GM18858 (cell line): ENCODE measurements around the gene TNK1.

Experiments
- ATAC-seq: cut with Tn5 transposase; IDR thresholded peaks from one replicate; pipeline ENCODE4 v1.9.1; 2021; ENCODE audit not compliant: unreplicated experiment

Gene TNK1

GRCh38 chr17:7408863-7409262 is 28.0 kb downstream of the TNK1 start:
- ATAC-seq, result no peak

- ATAC-seq, result no peak
Measured at GRCh38 chr17:7409716-7410115, 28.8 kb downstream of the TNK1 start.

GRCh38 chr17:7410634-7411426 is 29.9 kb downstream of the TNK1 start:
- ATAC-seq, result no peak

GRCh38 chr17:7411427-7411750 is 30.5 kb downstream of the TNK1 start:
- ATAC-seq, result no peak

- ATAC-seq, result no peak
Measured at GRCh38 chr17:7413346-7413985, 32.6 kb downstream of the TNK1 start.

GRCh38 chr17:7414837-7415236 is 33.9 kb downstream of the TNK1 start:
- no peak for ATAC-seq

- ATAC-seq, result no peak
Measured at GRCh38 chr17:7415784-7416183, 34.9 kb downstream of the TNK1 start.

- no peak for ATAC-seq
Measured at GRCh38 chr17:7416323-7416722, 35.4 kb downstream of the TNK1 start.

- no peak for ATAC-seq
Measured at GRCh38 chr17:7417056-7417655, 36.3 kb downstream of the TNK1 start.

- ATAC-seq, result no peak
Measured at GRCh38 chr17:7418472-7419152, 37.7 kb downstream of the TNK1 start.

- ATAC-seq, result no peak
Measured at GRCh38 chr17:7419819-7420610, 39.1 kb downstream of the TNK1 start, which contains the start of gene SPEM1. Gene SPEM1 (plus strand): TSS chr17:7420324. CDS start chr17:7420385, 61 bp downstream.

- ATAC-seq, result no peak
Measured at GRCh38 chr17:7421186-7421585, 40.3 kb downstream of the TNK1 start.

- no peak for ATAC-seq
Measured at GRCh38 chr17:7423679-7424078, 42.8 kb downstream of the TNK1 start.

- no peak for ATAC-seq
Measured at GRCh38 chr17:7425316-7425715, 44.4 kb downstream of the TNK1 start, which contains the start of gene SPEM2. Gene SPEM2 (plus strand): TSS chr17:7425616. CDS start chr17:7425689, 73 bp downstream.

GRCh38 chr17:7425756-7426155 is 44.9 kb downstream of the TNK1 start:
- ATAC-seq, result no peak

GRCh38 chr17:7426203-7426863 is 45.4 kb downstream of the TNK1 start:
- ATAC-seq, result no peak

- ATAC-seq, result no peak
Measured at GRCh38 chr17:7426896-7427489, 46.1 kb downstream of the TNK1 start.

- ATAC-seq, result no peak
Measured at GRCh38 chr17:7427549-7427948, 46.7 kb downstream of the TNK1 start.

- no peak for ATAC-seq
Measured at GRCh38 chr17:7428557-7428956, 47.7 kb downstream of the TNK1 start, which contains the start of gene SPEM3. Gene SPEM3 (plus strand): TSS chr17:7428857. CDS start chr17:7428903, 46 bp downstream.

GRCh38 chr17:7429722-7430121 is 48.8 kb downstream of the TNK1 start:
- ATAC-seq, result no peak
